GM23248 (cell line): ENCODE data around the gene ASPSCR1.

ENCODE experiments used
- EZH2 ChIP-seq: fragments of 200-600 bp; sonication (generic); IDR thresholded peaks from 2 replicates; pipeline ENCODE4 v1.6.1; 2018; ENCODE audit warnings: antibody characterized with exemption, mild to moderate bottlenecking; ENCODE audit not compliant: insufficient read depth, poor library complexity, severe bottlenecking
- EZH2phosphoT487 ChIP-seq: fragments of 200-600 bp; sonication (generic); IDR thresholded peaks from 2 replicates; pipeline ENCODE4 v1.6.1; 2018; ENCODE audit warnings: antibody characterized with exemption, moderate library complexity, mild to moderate bottlenecking, low read depth; ENCODE audit not compliant: insufficient read depth

DNA sequence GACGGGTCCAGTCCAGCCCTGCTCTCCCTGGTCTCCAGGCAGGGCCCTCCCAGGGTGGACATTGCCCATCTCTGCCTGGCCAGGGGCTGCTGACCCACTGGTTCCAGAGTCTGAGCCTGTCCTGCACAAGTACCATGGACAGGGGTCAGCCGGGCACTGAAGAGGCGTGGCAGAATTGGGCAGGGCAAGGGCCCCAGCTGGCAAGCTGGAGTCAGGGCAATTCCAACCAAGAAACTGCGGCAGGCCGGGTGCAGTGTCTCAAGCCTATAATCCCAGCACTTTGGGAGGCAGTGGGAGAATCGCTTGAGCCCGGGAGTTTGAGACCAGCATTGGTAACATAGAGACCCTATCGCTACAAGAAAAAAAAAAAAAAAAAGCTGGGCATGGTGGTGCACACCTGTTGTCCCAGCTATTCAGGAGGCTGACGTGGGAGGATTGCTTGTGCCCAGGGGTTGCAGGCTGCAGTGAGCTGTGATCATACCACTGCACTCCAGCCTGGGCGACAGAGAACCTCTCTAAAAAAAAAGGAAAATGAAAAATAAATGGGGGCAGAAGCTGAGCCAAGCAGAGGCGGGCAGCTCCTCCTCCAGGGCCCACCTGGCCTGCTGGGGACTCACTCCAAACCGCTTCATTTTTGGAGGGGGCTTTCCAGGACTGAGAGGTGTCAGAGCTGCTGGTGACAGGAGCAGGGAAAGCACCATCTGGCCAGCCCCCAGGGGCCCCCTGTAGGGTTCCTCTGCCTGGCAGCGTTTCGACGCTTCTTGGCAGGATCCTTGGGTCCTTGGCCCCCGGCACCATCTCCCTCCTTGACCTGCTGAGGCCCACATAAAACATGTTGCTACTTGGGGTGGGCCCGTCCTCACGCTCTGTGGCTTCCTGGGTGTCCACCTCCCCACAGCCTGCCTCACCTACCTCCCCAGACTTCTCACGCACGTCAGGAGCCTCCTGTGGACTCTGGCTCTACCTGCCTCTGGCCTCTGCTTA, 47.0 kb upstream of the ASPSCR1 start:
- TF ChIP-seq EZH2phosphoT487, result no peak
- no peak for TF ChIP-seq EZH2
